Body of pancreas (tissue), 4 donors: ENCODE data around the gene CEACAM4. TPM values are rescaled to one million over a fixed set of nuclear protein-coding genes. Genes with fewer than 3 reads are reported as not detected.

ENCODE experiments used
- ATAC-seq: fragments of 150-250 bp; one replicate; pipeline ENCODE4 v1.9.1; 2016
- DNase-seq, 4 donors: peaks; one replicate each; pipeline ENCODE4 v3.0.0-alpha.2; 2019
- H3K27ac ChIP-seq, 4 donors: fragments of 200-600 bp; sonication (generic); 1 replicate in 3 of 4; 2 replicates in 1 of 4; pipeline versions ENCODE4 v1.5.1 to v1.6.1; 2016 to 2019; ENCODE audit warnings: mild to moderate bottlenecking in 1 of 4, mixed read lengths in 1 of 4, moderate library complexity in 1 of 4
- H3K27me3 ChIP-seq, 2 donors: fragments of 200-600 bp; sonication (generic); one replicate each; pipeline ENCODE4 v1.6.0; 2016; ENCODE audit warnings: mild to moderate bottlenecking in 1 of 2
- H3K36me3 ChIP-seq, 2 donors: fragments of 200-600 bp; sonication (generic); replicated peaks in 1 of 2; 2 replicates each; pipeline ENCODE4 v1.5.1; 2016; ENCODE audit warnings: low read depth in 2 of 2; ENCODE audit not compliant: insufficient read depth in 1 of 2
- H3K4me1 ChIP-seq: fragments of 200-600 bp; sonication (generic); one replicate; pipeline ENCODE4 v1.6.0; 2016
- H3K4me3 ChIP-seq, 2 donors: fragments of 200-600 bp; sonication (generic); 1 replicate in 1 of 2; 2 replicates in 1 of 2; pipeline ENCODE4 v1.5.1; 2016 to 2019
- H3K9me3 ChIP-seq, 3 donors: fragments of 200-600 bp; sonication (generic); 1 replicate in 2 of 3; 2 replicates in 1 of 3; pipeline ENCODE4 v1.5.1; 2016
- POLR2A ChIP-seq, 3 donors: fragments of 450-650 bp; IDR thresholded peaks; one replicate each; pipeline ENCODE4 v1.6.1; 2016; ENCODE audit warnings: antibody characterized with exemption in 3 of 3, mild to moderate bottlenecking in 2 of 3
- WGBS, 2 donors: methylation state at CpG; one replicate each; pipeline ENCODE4 v1.1.5; 2017; 5-methylcytosine and 5-hydroxymethylcytosine counted together
- intact Hi-C: fragments of 100-400 bp; cut with DNase I; formaldehyde crosslinking; loops from one replicate; pipeline ENCODE4 v1.15.1; 2023
- total RNA-seq, 2 donors: library from RNA; depleted of rRNA; stranded (reverse); fragments of >200 nt; gene quantifications; one replicate each; pipeline ENCODE4 v1.1.0, GENCODE V29; 2016
- TF ChIP-seq, protein P1 (sequence below), 7 experiments: fragments of 450-650 bp in 4 of 7; fragments of 200-600 bp in 3 of 7; sonication (generic) in 3 of 7; IDR thresholded peaks; one replicate each; pipeline ENCODE4 v1.5.1; 2016 to 2019; ENCODE audit warnings: antibody characterized with exemption in 7 of 7

CEACAM4 gene
- total RNA-seq, 2 donors from 2014 or later: 1.8 TPM; not detected in 1

DNA sequence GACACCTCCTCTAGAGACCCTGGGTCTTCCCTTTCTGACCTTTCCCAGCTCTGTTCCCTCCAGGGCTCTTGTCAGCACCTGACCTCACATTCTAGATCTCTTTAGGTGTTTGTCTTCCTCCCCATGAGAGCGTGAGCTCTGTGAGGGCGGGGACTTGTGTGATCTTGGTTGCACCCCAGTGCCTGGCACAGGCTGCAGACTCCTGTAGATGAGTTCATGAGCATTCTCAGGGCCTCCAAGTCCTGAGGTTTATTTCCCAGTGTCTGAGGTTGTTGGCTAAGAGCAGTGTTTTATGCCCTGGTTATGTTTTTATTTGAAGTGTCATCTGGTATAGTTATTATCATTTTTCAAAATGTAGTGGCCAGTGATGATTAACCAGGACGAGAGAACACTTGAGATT, 596 bp downstream of the CEACAM4 start:
- intact Hi-C loops: no loop called here
- Histone ChIP-seq H3K27ac (peak overlapping the region in 1 of 4 donors; percentile 66), H3K27me3 (no peaks in the 10 kb centered on the region), H3K4me3 (no peak overlapping the region), H3K9me3 (no peaks in the 10 kb centered on the region), H3K36me3 (no peaks in the 10 kb centered on the region), H3K4me1 (peaks cover 11% of the 10 kb centered on the region)
- no peak for DNase-seq
- TF ChIP-seq, protein P1, sequence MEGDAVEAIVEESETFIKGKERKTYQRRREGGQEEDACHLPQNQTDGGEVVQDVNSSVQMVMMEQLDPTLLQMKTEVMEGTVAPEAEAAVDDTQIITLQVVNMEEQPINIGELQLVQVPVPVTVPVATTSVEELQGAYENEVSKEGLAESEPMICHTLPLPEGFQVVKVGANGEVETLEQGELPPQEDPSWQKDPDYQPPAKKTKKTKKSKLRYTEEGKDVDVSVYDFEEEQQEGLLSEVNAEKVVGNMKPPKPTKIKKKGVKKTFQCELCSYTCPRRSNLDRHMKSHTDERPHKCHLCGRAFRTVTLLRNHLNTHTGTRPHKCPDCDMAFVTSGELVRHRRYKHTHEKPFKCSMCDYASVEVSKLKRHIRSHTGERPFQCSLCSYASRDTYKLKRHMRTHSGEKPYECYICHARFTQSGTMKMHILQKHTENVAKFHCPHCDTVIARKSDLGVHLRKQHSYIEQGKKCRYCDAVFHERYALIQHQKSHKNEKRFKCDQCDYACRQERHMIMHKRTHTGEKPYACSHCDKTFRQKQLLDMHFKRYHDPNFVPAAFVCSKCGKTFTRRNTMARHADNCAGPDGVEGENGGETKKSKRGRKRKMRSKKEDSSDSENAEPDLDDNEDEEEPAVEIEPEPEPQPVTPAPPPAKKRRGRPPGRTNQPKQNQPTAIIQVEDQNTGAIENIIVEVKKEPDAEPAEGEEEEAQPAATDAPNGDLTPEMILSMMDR (IDR thresholded peaks at IDR 0.05): no peak
- no peak for TF ChIP-seq POLR2A (IDR thresholded peaks at IDR 0.05)
- ATAC-seq: no peak
- WGBS, 2 donors: 17 to 19% methylated on average over 3 of the region's 3 CpGs

DNA sequence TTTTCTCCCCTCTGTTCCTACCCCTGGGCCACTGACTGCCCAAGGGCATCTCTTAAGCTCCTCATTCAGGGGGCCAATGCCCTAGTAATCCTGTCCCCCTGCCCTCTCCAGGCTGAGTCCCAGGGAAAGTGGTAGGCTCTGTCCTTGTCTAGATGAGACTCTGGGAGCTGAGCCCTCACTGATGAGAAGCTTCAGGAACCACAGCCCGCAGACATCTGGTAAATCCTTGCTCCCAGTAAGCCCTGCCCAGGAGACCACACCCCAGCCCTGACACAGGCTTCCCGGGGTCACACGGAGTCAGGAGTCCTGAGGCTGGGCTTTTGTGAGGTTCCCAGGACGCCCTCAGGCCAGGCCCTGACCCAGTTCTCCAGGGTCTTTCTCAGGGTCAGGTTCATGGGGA, 1.9 kb downstream of the CEACAM4 start:
- ATAC-seq (no peak), DNase-seq (no peak)
- intact Hi-C loops: no loop called here
- TF ChIP-seq, protein P1 (IDR thresholded peaks at IDR 0.05): no peak
- no peak for TF ChIP-seq POLR2A (IDR thresholded peaks at IDR 0.05)
- Histone ChIP-seq H3K4me1 (peaks cover 11% of the 10 kb centered on the region), H3K36me3 (no peaks in the 10 kb centered on the region), H3K4me3 (no peak overlapping the region), H3K9me3 (no peaks in the 10 kb centered on the region), H3K27me3 (no peaks in the 10 kb centered on the region), H3K27ac (no peak overlapping the region)
- whole genome bisulfite sequencing, 2 donors: 46% methylated on average over 4 of the region's 4 CpGs; no CpG with 5 or more reads in 1 of the 2 donors

GRCh38 chr19:41624515-41624914, 2.4 kb downstream of the CEACAM4 start:
- no peaks in the 10 kb centered on the region for H3K27me3 ChIP-seq
- TF ChIP-seq POLR2A (IDR thresholded peaks at IDR 0.05): no peak
- TF ChIP-seq, protein P1 (IDR thresholded peaks at IDR 0.05): no peak
- no peak overlapping the region for H3K27ac ChIP-seq
- H3K36me3 ChIP-seq: no peaks in the 10 kb centered on the region
- 63 to 65% methylated on average over 7 of the region's 7 CpGs for WGBS, 2 donors
- DNase-seq (no peak), ATAC-seq (no peak)
- intact Hi-C loops: no loop called here
- H3K9me3 ChIP-seq: no peaks in the 10 kb centered on the region
- H3K4me3 ChIP-seq: no peak overlapping the region
- peaks cover 11% of the 10 kb centered on the region for H3K4me1 ChIP-seq

DNA sequence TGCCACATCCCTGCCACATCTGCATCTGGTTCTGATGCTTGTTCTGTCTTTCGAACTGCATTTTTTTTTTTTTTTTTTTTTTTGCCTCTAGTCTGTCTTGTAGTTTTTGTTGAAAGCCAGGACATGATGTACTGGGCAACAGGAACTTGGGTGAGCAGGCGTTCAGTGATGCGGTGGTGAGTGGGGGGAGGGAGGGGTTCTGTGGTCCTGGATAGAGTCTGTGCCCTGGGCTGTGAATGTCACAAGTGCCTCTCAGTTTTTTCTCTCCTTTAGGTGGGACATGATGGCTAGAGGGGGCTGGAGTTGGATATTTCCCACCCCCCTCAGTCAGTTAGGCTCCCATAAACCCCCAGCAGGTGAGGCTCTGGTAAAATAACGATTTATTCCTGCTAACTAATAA, 3.5 kb downstream of the CEACAM4 start:
- H3K27ac ChIP-seq: no peak overlapping the region

DNA sequence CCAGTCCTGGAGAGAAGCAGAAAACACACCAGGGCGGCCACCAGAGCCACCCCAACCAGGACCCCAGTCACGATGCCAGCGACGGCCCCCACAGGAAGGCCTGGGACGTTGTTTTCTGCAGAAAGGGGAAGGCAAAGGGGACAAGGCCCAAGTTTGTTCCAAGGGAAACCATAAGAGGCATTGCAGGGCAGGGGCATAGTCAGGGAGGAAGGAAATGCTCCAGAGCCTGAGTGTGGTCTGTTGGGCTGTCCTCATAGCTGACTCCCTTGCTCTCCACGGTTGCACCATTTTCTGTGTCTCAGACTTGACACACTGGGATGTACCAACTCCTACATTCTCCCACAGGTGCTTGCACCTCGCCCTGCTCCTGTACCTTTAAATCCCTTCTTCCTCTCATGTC, 5.2 kb downstream of the CEACAM4 start:
- Histone ChIP-seq H3K9me3 (no peaks in the 10 kb centered on the region), H3K36me3 (no peaks in the 10 kb centered on the region), H3K4me1 (peaks cover 6% of the 10 kb centered on the region), H3K27ac (no peak overlapping the region), H3K4me3 (no peak overlapping the region), H3K27me3 (no peaks in the 10 kb centered on the region)
- ATAC-seq: no peak
- intact Hi-C loops: no loop called here
- no peak for TF ChIP-seq POLR2A (IDR thresholded peaks at IDR 0.05)
- TF ChIP-seq, protein P1 (IDR thresholded peaks at IDR 0.05): no peak
- DNase-seq: peak in 1 of 4 donors; percentile 42
- 51 to 57% methylated on average over 7 of the region's 7 CpGs for WGBS, 2 donors

More for the DNA sequence above, 3.5 kb downstream of the CEACAM4 start:
- no peak overlapping the region for H3K4me3 ChIP-seq
- 50% methylated on average over 4 of the region's 4 CpGs for WGBS, 2 donors
- TF ChIP-seq, protein P1 (IDR thresholded peaks at IDR 0.05): no peak
- no peak for TF ChIP-seq POLR2A (IDR thresholded peaks at IDR 0.05)
- no peaks in the 10 kb centered on the region for H3K36me3 ChIP-seq
- DNase-seq (peak in 1 of 4 donors; percentile 56), ATAC-seq (no peak)
- no peaks in the 10 kb centered on the region for H3K27me3 ChIP-seq
- no peaks in the 10 kb centered on the region for H3K9me3 ChIP-seq
- intact Hi-C loops: no loop called here
- H3K4me1 ChIP-seq: peaks cover 11% of the 10 kb centered on the region
